IPS-15b (cell line): ENCODE data around the gene SLC25A47.
"Not testable (repeated sequence)": the region's sequence is repeated elsewhere in the genome, so short reads cannot be mapped to it uniquely, and the experiment has no call there.

Experiments
- H3K27me3 ChIP-seq: one replicate; pipeline ENCODE4 v1.6.1; 2013; ENCODE audit warnings: low read length; ENCODE audit not compliant: control insufficient read depth, insufficient read depth
- H3K36me3 ChIP-seq: one replicate; pipeline ENCODE4 v1.6.1; 2013; ENCODE audit warnings: low read length; ENCODE audit not compliant: control insufficient read depth, insufficient read depth
- H3K4me1 ChIP-seq: one replicate; pipeline ENCODE4 v1.6.1; 2013; ENCODE audit warnings: mild to moderate bottlenecking, low read length; ENCODE audit not compliant: control insufficient read depth, insufficient read depth
- H3K4me3 ChIP-seq: one replicate; pipeline ENCODE4 v1.5.1; 2013; ENCODE audit warnings: low read depth, low read length
- H3K9ac ChIP-seq: one replicate; pipeline ENCODE4 v1.6.1; 2013; ENCODE audit warnings: low read depth, mild to moderate bottlenecking, low read length
- H3K9me3 ChIP-seq: one replicate; pipeline ENCODE4 v1.6.1; 2013; ENCODE audit warnings: mild to moderate bottlenecking, low read length; ENCODE audit not compliant: control insufficient read depth, insufficient read depth

The SLC25A47 gene, protein sequence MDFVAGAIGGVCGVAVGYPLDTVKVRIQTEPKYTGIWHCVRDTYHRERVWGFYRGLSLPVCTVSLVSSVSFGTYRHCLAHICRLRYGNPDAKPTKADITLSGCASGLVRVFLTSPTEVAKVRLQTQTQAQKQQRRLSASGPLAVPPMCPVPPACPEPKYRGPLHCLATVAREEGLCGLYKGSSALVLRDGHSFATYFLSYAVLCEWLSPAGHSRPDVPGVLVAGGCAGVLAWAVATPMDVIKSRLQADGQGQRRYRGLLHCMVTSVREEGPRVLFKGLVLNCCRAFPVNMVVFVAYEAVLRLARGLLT

GRCh38 chr14:100323121-100323941 lies at the start of gene SLC25A47:
SLC25A47 (plus strand) TSS chr14:100323339; CDS start chr14:100323415, 76 bp downstream.
- no peaks in the 10 kb centered on the region for H3K4me1 ChIP-seq
- H3K9me3 ChIP-seq: no peaks in the 10 kb centered on the region
- no peaks in the 10 kb centered on the region for H3K27me3 ChIP-seq
- no peak within 1 kb of the TSS for H3K9ac ChIP-seq
- no peaks in the 10 kb centered on the region for H3K36me3 ChIP-seq
- no peak within 1 kb of the TSS for H3K4me3 ChIP-seq

GRCh38 chr14:100274250-100274649 lies 48.9 kb upstream of the SLC25A47 start:
- Histone ChIP-seq H3K36me3 (no peaks in the 10 kb centered on the region), H3K9me3 (no peaks in the 10 kb centered on the region), H3K4me3 (no peak overlapping the region), H3K9ac (no peak overlapping the region), H3K4me1 (peaks cover 6% of the 10 kb centered on the region), H3K27me3 (no peaks in the 10 kb centered on the region)

DNA sequence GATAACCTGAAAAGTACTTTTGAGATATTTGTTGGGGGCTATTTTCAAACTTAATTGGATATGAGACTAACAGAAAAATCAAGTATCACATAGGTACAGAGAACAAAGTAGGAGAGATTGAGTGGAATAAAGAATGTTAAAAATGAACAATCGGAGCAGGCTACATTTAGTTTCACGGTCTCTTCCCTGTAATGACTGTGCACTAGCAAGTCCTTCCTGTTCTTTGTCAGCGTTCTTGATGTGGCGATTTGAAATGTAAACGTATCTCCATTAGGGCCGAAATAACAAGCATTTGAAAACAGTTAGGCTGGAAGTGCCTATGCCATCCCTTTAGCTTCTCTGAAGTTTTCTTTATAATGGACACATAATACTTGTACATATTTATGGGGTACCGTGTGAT lies 47.9 kb upstream of the SLC25A47 start:
- H3K27me3 ChIP-seq: no peaks in the 10 kb centered on the region
- H3K4me3 ChIP-seq: no peak overlapping the region
- H3K36me3 ChIP-seq: no peaks in the 10 kb centered on the region
- no peak overlapping the region for H3K9ac ChIP-seq
- no peaks in the 10 kb centered on the region for H3K9me3 ChIP-seq
- H3K4me1 ChIP-seq: peaks cover 10% of the 10 kb centered on the region

DNA sequence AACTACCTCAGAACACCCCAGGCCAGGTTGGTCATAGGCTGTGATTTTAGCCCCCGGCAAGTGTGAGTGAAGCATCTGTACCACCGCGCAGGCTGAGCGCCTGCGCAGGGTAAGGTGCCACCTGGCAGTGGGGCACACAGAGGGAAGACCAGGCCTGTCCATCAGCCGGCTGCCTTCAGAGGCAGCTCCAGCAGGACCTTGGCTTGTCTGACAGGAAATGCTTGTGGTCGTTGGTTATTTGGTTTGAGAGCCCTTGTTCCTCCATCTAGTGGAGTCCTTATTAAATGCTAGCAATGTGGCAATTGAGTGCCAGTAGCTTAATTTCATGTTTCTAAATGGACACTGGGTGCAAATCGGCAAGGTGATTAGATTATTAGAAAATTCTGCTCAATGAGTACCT lies 44.4 kb upstream of the SLC25A47 start:
- H3K36me3 ChIP-seq: no peaks in the 10 kb centered on the region

GRCh38 chr14:100279133-100279532 lies 44.0 kb upstream of the SLC25A47 start:
- Histone ChIP-seq H3K36me3 (no peaks in the 10 kb centered on the region), H3K27me3 (no peaks in the 10 kb centered on the region), H3K9ac (no peak overlapping the region), H3K4me1 (peaks cover 12% of the 10 kb centered on the region), H3K9me3 (no peaks in the 10 kb centered on the region), H3K4me3 (no peak overlapping the region)

More for the DNA sequence above, 44.4 kb upstream of the SLC25A47 start:
- Histone ChIP-seq H3K9ac (no peak overlapping the region), H3K27me3 (no peaks in the 10 kb centered on the region), H3K9me3 (no peaks in the 10 kb centered on the region), H3K4me1 (peaks cover 10% of the 10 kb centered on the region), H3K4me3 (no peak overlapping the region)

GRCh38 chr14:100279563-100279962 lies 43.6 kb upstream of the SLC25A47 start:
- Histone ChIP-seq H3K27me3 (no peaks in the 10 kb centered on the region), H3K36me3 (no peaks in the 10 kb centered on the region), H3K4me1 (peaks cover 16% of the 10 kb centered on the region), H3K9ac (no peak overlapping the region), H3K9me3 (no peaks in the 10 kb centered on the region), H3K4me3 (no peak overlapping the region)

DNA sequence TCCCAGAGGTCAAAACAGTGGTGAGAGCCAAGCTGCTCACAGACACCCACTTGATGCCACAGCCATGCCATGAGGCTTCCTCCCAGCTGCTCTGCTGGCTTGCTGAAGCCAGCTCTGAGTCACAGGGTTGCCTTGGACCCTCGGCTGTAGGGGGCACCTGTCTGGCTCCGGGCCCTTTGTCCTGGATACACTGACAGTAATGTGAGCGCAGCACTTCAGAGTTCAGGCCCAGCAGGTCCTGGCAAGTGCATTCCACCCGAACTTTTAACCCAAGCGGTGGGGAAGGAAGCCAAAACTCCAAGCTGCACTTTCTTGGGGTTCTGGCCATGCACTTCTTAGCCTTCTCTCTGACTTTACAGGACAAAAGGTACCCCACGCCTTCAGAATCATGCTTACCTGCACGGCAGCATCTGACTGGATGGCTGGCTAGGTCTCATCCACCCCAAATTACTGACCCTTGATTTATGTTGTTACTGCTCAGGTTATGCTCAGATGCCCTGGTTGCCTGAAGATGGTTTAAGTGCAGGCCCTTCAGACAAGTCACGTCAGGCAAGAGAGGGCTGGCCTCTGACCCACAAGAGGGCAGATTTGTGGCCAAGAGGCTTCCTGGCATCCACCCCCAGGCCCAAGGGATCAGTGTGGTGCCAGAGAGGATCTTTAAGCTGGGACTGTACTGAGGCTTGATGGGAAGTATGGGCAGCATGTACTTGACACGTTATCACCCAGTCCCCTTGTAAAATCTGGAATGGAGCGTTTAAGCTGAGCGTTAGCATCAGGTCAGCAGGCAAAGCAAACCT lies 41.7 kb upstream of the SLC25A47 start:
- Histone ChIP-seq H3K4me3 (no peak overlapping the region), H3K27me3 (no peaks in the 10 kb centered on the region), H3K9ac (no peak overlapping the region), H3K9me3 (no peaks in the 10 kb centered on the region), H3K36me3 (no peaks in the 10 kb centered on the region), H3K4me1 (peaks cover 10% of the 10 kb centered on the region)

GRCh38 chr14:100282083-100282350 lies 41.1 kb upstream of the SLC25A47 start:
- no peaks in the 10 kb centered on the region for H3K27me3 ChIP-seq
- H3K36me3 ChIP-seq: no peaks in the 10 kb centered on the region
- H3K9me3 ChIP-seq: no peaks in the 10 kb centered on the region
- no peak overlapping the region for H3K4me3 ChIP-seq
- peaks cover 10% of the 10 kb centered on the region for H3K4me1 ChIP-seq
- H3K9ac ChIP-seq: no peak overlapping the region

DNA sequence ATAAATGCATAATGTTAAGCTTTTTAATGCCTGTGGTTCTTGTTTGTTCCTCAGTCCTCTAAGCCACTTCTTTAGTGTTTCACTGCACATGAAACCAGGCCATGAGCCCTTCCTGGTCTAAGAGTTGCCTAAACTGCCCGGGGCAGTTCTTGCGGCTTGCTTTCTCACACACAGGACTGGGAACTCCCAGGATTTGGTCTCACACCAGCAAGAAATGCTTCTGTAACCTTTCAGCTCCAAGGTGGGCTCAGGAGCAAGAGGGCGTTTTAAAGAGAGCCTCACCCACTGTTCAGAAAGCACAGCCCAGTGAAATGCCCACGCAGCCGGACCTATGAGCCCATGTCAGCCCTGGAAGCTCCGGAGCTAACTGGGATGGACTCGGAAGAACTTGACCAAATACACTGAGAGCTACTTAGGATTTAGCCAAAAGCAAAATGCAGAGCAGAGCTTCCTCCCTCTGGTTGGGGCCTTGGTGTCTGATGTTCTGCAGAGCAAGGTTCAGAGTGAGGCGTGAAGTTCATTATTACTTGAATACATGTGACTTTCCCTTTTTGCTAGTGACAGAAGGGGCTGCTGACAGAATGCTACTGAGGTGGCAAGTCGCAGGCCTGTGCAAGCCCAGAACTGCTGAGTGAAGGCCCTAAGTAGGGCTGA lies 40.2 kb upstream of the SLC25A47 start:
- peak overlapping the region; percentile 19 for H3K9ac ChIP-seq
- peaks cover 10% of the 10 kb centered on the region for H3K4me1 ChIP-seq
- no peaks in the 10 kb centered on the region for H3K27me3 ChIP-seq
- no peak overlapping the region for H3K4me3 ChIP-seq
- no peaks in the 10 kb centered on the region for H3K9me3 ChIP-seq
- no peaks in the 10 kb centered on the region for H3K36me3 ChIP-seq

DNA sequence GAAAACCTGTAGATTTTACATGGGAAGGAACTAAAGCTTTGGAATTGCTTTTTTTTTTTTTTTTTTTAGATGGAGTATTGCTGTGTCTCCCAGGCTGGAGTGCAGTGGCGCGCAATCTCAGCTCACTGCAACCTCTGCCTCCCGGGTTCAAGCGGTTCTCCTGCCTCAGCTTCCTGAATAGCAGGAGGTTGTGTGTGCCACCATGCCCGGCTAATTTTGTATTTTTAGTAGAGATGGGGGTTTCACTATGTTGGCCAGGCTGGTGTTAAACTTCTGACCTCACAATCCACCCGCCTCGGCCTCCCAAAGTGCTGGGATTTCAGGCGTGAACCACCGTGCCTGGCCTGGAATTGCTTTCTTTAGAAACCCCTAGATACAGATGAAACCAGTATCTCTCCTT lies 39.7 kb upstream of the SLC25A47 start:
- H3K27me3 ChIP-seq, H3K4me3 ChIP-seq, H3K36me3 ChIP-seq, H3K4me1 ChIP-seq, H3K9me3 ChIP-seq, H3K9ac ChIP-seq: not testable (repeated sequence)

DNA sequence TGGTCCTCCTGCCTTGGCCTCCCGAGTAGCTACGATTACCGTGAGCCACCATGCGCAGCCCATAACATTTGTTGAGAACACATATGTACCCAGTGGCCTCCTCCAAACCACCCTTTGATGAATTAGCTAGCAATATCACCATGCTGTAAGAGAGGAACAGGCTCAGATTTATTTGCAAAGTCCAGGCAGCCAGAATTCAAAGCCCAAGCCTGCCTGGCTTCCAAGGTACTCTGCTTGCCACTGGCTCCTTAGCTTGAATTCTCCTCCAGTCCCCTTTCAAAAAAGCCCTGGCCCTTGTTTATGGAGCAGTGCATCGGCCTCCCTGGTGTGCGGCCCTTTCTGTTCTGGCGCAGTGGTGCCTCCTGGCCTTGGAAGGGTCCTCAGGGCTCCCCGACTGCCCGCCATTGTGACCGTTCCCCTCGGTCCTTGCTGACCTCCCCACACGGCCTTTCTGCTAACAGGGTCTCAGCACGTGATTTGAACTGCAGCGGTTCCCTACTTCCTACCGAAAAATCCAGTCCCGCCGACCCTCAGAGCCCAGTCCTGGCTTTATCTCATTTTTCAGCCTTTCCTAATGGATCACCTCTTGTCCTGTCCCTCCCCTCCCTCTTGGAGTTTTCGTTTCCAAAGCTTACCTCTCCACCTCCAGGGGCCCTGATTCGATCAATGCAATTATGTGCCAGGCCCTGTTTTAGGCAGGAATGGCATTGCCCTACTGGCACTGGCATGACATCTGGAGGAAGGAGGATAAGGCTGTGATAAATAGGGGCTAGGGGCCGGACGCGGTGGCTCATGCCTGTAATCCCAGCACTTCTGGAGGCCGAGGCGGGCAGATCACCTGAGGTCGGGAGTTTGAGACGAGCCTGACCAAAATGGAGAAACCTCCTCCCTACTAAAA lies 38.9 kb upstream of the SLC25A47 start:
- peak overlapping the region; percentile 50 for H3K9ac ChIP-seq
- peaks cover 10% of the 10 kb centered on the region for H3K4me1 ChIP-seq
- no peaks in the 10 kb centered on the region for H3K9me3 ChIP-seq
- H3K36me3 ChIP-seq: peaks cover 5% of the 10 kb centered on the region
- H3K27me3 ChIP-seq: no peaks in the 10 kb centered on the region
- H3K4me3 ChIP-seq: peak overlapping the region; percentile 41
